Umbilical cord (tissue), 2 donors: ENCODE results near the gene PLA2G15. TPM values are rescaled to one million over a fixed set of nuclear protein-coding genes. Genes with fewer than 3 reads are reported as not detected.

Experiments used
- DNase-seq: peaks from one replicate; pipeline ENCODE4 v3.0.0-alpha.2; 2015; ENCODE audit warnings: low spot score
- total RNA-seq: library from RNA; depleted of rRNA; stranded (reverse); fragments of >200 nt; gene quantifications from one replicate; pipeline ENCODE4 v1.2.3, GENCODE V29; 2014; ENCODE audit warnings: low replicate concordance; ENCODE audit not compliant: insufficient read depth

The PLA2G15 gene
- total RNA-seq, 1 donor from 2014 or later = 19.0 TPM

- peak; percentile 93 for DNase-seq
Observed at GRCh38 chr16:68298907-68299561, 53.9 kb downstream of the PLA2G15 start.

DNA sequence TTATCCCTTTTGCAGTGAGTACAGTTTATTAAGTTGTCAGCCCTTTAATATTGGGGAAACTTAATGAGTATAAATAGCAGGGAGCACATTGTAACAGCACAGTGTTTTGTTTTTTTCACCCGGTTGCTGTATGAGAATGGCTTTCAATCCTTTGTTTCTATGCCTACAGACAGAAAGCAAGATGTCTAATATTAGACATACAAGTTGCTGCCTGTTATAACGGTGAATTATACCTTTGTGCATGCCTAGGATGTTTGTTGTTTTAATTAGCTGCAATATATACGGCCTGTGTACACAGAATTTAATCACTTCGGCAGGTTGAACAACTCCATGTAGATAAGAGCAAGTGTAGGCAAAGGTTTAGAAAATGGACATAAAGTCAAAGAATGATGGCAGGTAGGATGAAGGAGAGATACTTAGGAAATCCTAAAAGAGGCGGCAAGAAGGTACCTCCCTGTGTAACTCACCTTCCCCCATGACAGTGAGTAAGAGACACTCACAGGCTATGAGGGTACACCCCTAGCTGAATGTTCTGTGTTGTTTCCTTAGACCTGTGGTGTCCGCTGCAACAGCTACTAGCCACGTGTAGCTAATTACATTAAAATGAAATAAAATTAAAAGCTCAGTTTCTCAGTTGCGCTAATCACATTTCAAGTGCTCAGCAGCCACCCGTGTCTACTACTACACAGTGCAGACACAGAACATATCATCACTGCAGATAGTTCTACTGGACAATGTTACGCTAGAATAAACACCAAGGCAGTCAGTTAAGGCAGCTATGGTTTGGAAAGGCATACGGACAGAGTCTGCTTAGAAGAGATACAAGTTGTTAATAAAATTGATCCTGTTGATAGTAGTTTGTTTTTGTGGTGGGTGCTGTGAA, 54.6 kb downstream of the PLA2G15 start:
- no peak for DNase-seq

DNA sequence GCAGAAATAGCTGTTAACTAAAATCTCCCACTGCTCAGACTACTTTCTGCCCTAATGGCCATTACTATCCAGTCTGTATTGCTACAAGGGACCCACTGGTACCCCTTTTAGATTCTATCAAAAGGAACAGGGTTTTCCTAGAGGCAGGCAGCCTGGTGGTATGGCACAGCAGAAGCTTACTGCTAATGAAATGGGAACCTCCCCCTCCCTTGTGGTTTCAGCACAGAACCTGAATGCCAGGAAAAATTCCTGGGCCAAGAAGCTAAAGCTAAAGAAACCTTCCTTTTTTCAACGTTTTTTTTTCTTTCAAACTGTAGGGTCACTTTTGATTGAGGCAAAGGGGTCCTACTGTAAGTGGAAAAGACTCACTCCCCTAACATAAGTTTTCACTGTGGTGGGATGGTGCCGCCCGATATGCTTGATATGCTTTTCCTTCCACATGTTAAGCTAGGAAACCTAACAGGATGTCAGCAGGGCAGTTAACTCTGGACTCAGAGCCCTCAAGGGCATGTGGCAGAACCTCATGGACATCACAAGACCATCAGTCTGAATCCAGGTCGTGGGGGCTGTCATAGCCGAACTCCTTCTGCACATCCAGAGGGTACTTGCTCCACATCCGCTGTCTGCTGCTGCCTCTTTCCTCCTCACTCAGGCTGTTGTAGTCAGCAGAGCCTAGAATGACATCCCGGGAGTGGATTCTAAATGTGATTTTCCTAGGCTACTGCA, 55.7 kb downstream of the PLA2G15 start:
- DNase-seq = no peak

DNA sequence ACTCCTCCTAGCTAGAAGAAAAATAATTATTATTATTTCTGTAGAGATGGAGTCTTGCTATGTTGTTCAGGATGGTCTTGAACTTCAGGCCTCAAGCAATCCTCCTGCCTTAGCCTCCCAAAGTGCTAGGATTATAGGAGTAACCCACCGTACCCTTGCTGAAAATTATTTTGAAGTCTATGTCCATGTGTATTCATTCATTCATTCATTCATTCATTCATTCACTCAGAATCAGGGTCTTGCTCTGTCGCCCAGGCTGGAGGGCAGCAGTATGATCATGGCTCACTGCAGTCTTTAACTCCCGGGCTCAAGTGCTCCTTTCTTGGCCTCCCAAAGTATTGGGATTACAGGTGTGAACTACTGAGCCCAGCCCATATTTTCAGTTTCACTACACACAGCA, 61.5 kb downstream of the PLA2G15 start:
- DNase-seq = no peak

- DNase-seq = no peak
Observed at GRCh38 chr16:68309799-68310198, 64.6 kb downstream of the PLA2G15 start.

DNA sequence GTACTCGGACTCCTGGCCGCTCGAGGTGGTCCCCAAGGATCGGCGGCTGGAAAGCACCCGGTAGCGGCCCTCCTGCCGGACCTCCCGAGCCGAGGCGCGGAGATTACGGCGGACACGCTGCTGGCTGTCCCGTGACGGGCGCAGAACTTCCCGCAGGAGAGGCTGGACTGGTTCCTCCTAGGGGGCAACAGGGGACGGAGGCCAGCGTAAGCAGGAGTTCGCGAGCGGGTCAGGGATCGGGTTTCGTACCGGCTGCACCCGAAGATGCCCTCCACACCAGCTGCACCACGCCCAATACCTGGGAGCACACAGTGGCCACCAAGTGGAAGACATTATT, 65.2 kb downstream of the PLA2G15 start:
- no peak for DNase-seq

Other genes with a start within 250 kb of the PLA2G15 start
- gene DPEP2, start 245.9 kb upstream of the PLA2G15 start, total RNA-seq = 5.1 TPM
- gene DPEP2NB, start 229.5 kb upstream of the PLA2G15 start, total RNA-seq = not detected
- 12.3 TPM for gene DDX28, start 222.1 kb upstream of the PLA2G15 start, total RNA-seq
- gene DUS2, start 222.1 kb upstream of the PLA2G15 start, total RNA-seq = 5.8 TPM
- gene NFATC3, start 160.0 kb upstream of the PLA2G15 start, total RNA-seq = 22.6 TPM
- gene ESRP2, start 9.2 kb upstream of the PLA2G15 start, total RNA-seq = 1.9 TPM
- 22.6 TPM for gene SLC7A6, start 19.2 kb downstream of the PLA2G15 start, total RNA-seq
- 7.9 TPM for gene SLC7A6OS, start 65.6 kb downstream of the PLA2G15 start, total RNA-seq
- 92.2 TPM for gene PRMT7, start 65.6 kb downstream of the PLA2G15 start, total RNA-seq
- gene SMPD3, start 203.1 kb downstream of the PLA2G15 start, total RNA-seq = 0.48 TPM